TTC549 (cell line): Measurements from ENCODE around the gene ZNF790.

Source experiments
- FAIRE-seq: peaks from 2 replicates; lab custom pipeline; 2012; peaks lifted over from hg19 to GRCh38; lab: Jason Lieb, UNC

The ZNF790 gene

GRCh38 chr19:36772311-36773222 is 65.6 kb downstream of the ZNF790 start, which contains the start of gene ZNF850:
Gene ZNF850 (minus strand): TSS chr19:36772807. CDS start chr19:36762606, 10,201 bp downstream.
- no peak for FAIRE-seq

DNA sequence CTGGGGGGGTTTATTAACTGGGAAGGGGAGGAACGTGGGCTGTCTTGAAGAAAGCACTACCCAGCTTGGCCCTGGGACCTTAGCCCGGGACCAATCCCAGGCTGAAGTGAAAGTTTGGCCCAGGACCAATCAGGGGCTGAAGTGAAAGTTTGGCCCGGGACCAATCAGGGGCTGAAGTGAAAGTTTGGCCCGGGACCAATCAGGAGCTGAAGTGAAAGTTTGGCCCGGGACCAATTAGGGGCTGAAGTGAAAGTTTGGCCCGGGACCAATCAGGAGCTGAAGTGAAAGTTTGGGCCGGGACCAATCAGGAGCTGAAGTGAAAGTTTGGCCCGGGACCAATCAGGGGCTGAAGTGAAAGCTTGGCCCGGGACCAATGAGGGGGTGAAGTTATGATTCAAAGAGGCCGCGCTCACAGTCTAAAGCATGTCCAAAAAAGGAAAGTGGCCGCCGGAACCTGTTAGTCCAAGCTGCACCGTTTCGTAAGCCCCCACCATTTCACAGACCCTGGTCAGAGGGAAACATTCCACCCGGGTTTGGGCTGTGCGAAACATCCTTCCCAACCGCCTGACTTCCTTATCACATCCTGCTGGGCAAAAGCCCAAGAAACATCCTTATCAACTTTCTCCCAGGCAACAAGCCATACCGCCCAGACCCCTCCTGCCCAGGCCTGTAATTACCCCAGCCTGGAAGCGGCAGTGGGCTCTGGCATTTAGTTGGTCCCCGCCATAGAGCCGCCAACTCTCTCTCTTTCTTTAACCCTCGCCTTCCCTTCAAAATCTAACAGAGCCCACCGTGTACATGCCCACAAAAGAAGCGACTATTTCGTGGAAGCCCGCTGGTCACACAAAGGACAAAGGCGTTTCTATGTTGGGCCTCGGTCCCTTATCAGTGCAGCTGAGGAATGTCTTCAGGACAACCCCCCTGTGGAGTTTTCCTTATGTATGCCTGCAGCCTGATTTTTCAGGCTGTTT is 66.6 kb downstream of the ZNF790 start:
- no peak for FAIRE-seq
